Measurements from ENCODE around the gene SLFN12L. TPM values are rescaled to one million over a fixed set of nuclear protein-coding genes. Genes with fewer than 3 reads are reported as not detected.

Gene SLFN12L
- total and polyA plus RNA-seq, 9 of the 15 experiments (the other 6 are each of a cell fraction or from before 2014, with no cell fraction given): 0.04 to 0.31 (median 0.08) TPM; not detected in 3

DNA sequence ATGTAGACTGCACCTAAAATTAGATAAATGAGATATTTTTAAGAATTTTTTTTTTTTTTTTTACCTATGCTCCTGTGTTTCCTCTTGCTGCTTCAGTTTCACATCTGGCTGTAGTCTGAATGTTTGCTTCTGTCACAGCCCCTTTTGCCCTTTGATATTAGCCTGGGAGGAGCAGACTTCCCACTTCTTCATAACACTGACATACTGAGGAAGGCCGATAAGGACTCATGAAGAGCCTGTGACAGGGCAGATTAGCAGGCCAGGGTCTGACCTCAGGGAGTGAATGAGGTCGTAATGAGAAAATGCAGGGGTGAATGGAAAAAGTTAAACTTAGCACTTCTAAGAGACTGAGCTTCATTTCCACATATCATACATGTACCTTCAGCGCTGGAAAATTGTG, 23.2 kb upstream of the SLFN12L start, which contains the start of gene SLFN14 (continued):
- TF ChIP-seq TOE1 (IDR thresholded peaks at IDR 0.05; ENCODE audit: borderline replicate concordance) (no peak), TOE1 (CRISPR knock-in tag; IDR thresholded peaks at IDR 0.05; ENCODE audit: borderline replicate concordance, low read depth) (no peak), RHOXF2B (CRISPR knock-in tag; conservative IDR thresholded peaks at IDR 0.05) (no peak), POLR2G (IDR thresholded peaks at IDR 0.05; ENCODE audit: low read depth, low read length) (no peak), BMI1 (IDR thresholded peaks at IDR 0.05; ENCODE audit: low read length) (no peak), CC2D1A (IDR thresholded peaks at IDR 0.05) (peak; percentile 98), NUFIP1 (IDR thresholded peaks at IDR 0.05; ENCODE audit: partially characterized antibody) (no peak), ZNF707 (CRISPR knock-in tag; conservative IDR thresholded peaks at IDR 0.05) (no peak), TGIF2 (CRISPR knock-in tag; IDR thresholded peaks at IDR 0.05) (no peak), SMARCE1 (IDR thresholded peaks at IDR 0.05) (peak; percentile 99), USF2 (CRISPR knock-in tag; IDR thresholded peaks at IDR 0.05) (no peak), NCOR1 (IDR thresholded peaks at IDR 0.05) (peak; percentile 99), ZSCAN29 (IDR thresholded peaks at IDR 0.05) (no peak), RB1 (IDR thresholded peaks at IDR 0.05; ENCODE audit: low read depth) (no peak), MCM5 (IDR thresholded peaks at IDR 0.05; ENCODE audit: low read depth) (no peak)
- TF ChIP-seq, protein P1, sequence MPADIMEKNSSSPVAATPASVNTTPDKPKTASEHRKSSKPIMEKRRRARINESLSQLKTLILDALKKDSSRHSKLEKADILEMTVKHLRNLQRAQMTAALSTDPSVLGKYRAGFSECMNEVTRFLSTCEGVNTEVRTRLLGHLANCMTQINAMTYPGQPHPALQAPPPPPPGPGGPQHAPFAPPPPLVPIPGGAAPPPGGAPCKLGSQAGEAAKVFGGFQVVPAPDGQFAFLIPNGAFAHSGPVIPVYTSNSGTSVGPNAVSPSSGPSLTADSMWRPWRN (IDR thresholded peaks at IDR 0.05; ENCODE audit: low read depth): peak; percentile 85
- TF ChIP-seq, protein P2, sequence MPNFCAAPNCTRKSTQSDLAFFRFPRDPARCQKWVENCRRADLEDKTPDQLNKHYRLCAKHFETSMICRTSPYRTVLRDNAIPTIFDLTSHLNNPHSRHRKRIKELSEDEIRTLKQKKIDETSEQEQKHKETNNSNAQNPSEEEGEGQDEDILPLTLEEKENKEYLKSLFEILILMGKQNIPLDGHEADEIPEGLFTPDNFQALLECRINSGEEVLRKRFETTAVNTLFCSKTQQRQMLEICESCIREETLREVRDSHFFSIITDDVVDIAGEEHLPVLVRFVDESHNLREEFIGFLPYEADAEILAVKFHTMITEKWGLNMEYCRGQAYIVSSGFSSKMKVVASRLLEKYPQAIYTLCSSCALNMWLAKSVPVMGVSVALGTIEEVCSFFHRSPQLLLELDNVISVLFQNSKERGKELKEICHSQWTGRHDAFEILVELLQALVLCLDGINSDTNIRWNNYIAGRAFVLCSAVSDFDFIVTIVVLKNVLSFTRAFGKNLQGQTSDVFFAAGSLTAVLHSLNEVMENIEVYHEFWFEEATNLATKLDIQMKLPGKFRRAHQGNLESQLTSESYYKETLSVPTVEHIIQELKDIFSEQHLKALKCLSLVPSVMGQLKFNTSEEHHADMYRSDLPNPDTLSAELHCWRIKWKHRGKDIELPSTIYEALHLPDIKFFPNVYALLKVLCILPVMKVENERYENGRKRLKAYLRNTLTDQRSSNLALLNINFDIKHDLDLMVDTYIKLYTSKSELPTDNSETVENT (CRISPR knock-in tag; IDR thresholded peaks at IDR 0.05): 0 out of 2 replicates have a peak, but pooled peaks have one; percentile 23
- TF ChIP-seq, protein P3, sequence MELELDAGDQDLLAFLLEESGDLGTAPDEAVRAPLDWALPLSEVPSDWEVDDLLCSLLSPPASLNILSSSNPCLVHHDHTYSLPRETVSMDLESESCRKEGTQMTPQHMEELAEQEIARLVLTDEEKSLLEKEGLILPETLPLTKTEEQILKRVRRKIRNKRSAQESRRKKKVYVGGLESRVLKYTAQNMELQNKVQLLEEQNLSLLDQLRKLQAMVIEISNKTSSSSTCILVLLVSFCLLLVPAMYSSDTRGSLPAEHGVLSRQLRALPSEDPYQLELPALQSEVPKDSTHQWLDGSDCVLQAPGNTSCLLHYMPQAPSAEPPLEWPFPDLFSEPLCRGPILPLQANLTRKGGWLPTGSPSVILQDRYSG (tag; conservative IDR thresholded peaks at IDR 0.05; ENCODE audit: low read depth): 0 out of 2 replicates have a peak, but pooled peaks have one; percentile 21
- TF ChIP-seq, protein P4, sequence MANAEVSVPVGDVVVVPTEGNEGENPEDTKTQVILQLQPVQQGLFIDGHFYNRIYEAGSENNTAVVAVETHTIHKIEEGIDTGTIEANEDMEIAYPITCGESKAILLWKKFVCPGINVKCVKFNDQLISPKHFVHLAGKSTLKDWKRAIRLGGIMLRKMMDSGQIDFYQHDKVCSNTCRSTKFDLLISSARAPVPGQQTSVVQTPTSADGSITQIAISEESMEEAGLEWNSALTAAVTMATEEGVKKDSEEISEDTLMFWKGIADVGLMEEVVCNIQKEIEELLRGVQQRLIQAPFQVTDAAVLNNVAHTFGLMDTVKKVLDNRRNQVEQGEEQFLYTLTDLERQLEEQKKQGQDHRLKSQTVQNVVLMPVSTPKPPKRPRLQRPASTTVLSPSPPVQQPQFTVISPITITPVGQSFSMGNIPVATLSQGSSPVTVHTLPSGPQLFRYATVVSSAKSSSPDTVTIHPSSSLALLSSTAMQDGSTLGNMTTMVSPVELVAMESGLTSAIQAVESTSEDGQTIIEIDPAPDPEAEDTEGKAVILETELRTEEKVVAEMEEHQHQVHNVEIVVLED (CRISPR knock-in tag; IDR thresholded peaks at IDR 0.05): no peak
- TF ChIP-seq, protein P5, sequence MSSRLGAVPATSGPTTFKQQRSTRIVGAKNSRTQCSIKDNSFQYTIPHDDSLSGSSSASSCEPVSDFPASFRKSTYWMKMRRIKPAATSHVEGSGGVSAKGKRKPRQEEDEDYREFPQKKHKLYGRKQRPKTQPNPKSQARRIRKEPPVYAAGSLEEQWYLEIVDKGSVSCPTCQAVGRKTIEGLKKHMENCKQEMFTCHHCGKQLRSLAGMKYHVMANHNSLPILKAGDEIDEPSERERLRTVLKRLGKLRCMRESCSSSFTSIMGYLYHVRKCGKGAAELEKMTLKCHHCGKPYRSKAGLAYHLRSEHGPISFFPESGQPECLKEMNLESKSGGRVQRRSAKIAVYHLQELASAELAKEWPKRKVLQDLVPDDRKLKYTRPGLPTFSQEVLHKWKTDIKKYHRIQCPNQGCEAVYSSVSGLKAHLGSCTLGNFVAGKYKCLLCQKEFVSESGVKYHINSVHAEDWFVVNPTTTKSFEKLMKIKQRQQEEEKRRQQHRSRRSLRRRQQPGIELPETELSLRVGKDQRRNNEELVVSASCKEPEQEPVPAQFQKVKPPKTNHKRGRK (tag; IDR thresholded peaks at IDR 0.05): no peak

Measured in K562 (cell line).